HepG2 (cell line): Measurements from ENCODE around the gene DZANK1. TPM values are rescaled to one million over a fixed set of nuclear protein-coding genes. Genes with fewer than 3 reads are reported as not detected.

Source experiments
- ATAC-seq: fragments of 200-7000 bp; cut with Tn5 transposase; 3 replicates; pipeline ENCODE4 v1.9.1; 2020; ENCODE audit warnings: mild to moderate bottlenecking, moderate library complexity
- BruUV-seq: library from RNA; stranded (reverse); fragments of 400-500 nt; replicated peaks from 2 replicates; lab custom pipeline; 2021; lab: Mats Ljungman, UMichigan
- CTCF ChIA-PET: fragments of 300-600 bp; formaldehyde crosslinking; extraction: SDS; loops from one replicate; lab custom pipeline; 2021; ENCODE audit warnings: low total read pairs, inconsistent platforms, low intra/inter-chr PET ratio; lab: Yijun Ruan, JAX
- POLR2A ChIA-PET: fragments of 350-600 bp; sonication (Branson Sonifier 250); formaldehyde crosslinking; loops from one replicate; lab custom pipeline; 2020; ENCODE audit warnings: antibody characterized with exemption, inconsistent platforms; lab: Yijun Ruan, JAX
- DNase-seq: peaks from one replicate; pipeline ENCODE4 v3.0.0-alpha.2; 2015; ENCODE audit warnings: low spot score
- FAIRE-seq: peaks from 3 replicates; lab custom pipeline; 2011; peaks lifted over from hg19 to GRCh38; lab: Jason Lieb, UNC
- H2AFZ ChIP-seq: one replicate; pipeline ENCODE4 v1.6.1; 2011; ENCODE audit warnings: low read length, inconsistent platforms
- H3K27ac ChIP-seq: fragments of 300-600 bp; 3 replicates; pipeline ENCODE4 v1.8.0; 2011; ENCODE audit warnings: mixed run types, mild to moderate bottlenecking, mixed read lengths, low read length, inconsistent platforms; ENCODE audit not compliant: insufficient read depth; ENCODE audit errors: extremely low read length
- H3K27me3 ChIP-seq, 2 experiments: fragments of 200-600 bp in 1 of 2; 2 replicates in 1 of 2; 3 replicates in 1 of 2; pipeline versions ENCODE4 v1.6.0 to v1.8.0; 2011; ENCODE audit warnings: low read length in 2 of 2, mild to moderate bottlenecking in 2 of 2, moderate library complexity in 2 of 2, inconsistent platforms in 1 of 2; ENCODE audit not compliant: insufficient read depth in 2 of 2, control insufficient read depth in 1 of 2
- H3K36me3 ChIP-seq, 2 experiments: fragments of 200-600 bp in 1 of 2; replicated peaks in 1 of 2; 2 replicates in 1 of 2; 3 replicates in 1 of 2; pipeline versions ENCODE4 v1.5.1 to v1.8.0; 2011; ENCODE audit warnings: low read length in 2 of 2, inconsistent platforms in 1 of 2; ENCODE audit not compliant: insufficient read depth in 2 of 2, control insufficient read depth in 1 of 2
- H3K4me1 ChIP-seq: 2 replicates; pipeline ENCODE4 v1.5.1; 2012; ENCODE audit warnings: low read length, inconsistent platforms; ENCODE audit not compliant: insufficient read depth
- H3K4me2 ChIP-seq: 2 replicates; pipeline ENCODE4 v1.6.0; 2011; ENCODE audit warnings: low read depth, low read length, inconsistent platforms
- H3K4me3 ChIP-seq, 3 experiments: fragments of 200-600 bp in 1 of 3; sonication (generic), shearing (Covaris generic) in 1 of 3; replicated peaks in 1 of 3; 2 replicates each; pipeline ENCODE4 v1.5.1; 2011 to 2016; ENCODE audit warnings: low read length in 3 of 3, inconsistent platforms in 2 of 3, low read depth in 2 of 3, mild to moderate bottlenecking in 2 of 3, control low read depth in 1 of 3, mixed read lengths in 1 of 3; ENCODE audit not compliant: insufficient read depth in 1 of 3
- H3K79me2 ChIP-seq: one replicate; pipeline ENCODE4 v1.6.1; 2011; ENCODE audit warnings: low read length, inconsistent platforms; ENCODE audit not compliant: insufficient read depth
- H3K9ac ChIP-seq: 2 replicates; pipeline ENCODE4 v1.6.0; 2011; ENCODE audit warnings: mild to moderate bottlenecking, low read depth, low read length, inconsistent platforms; ENCODE audit not compliant: insufficient read depth
- H3K9me3 ChIP-seq: 2 replicates; pipeline ENCODE4 v1.5.1; 2012; ENCODE audit warnings: mild to moderate bottlenecking, low read length
- H4K20me1 ChIP-seq: 2 replicates; pipeline ENCODE4 v1.6.0; 2011; ENCODE audit warnings: inconsistent platforms, mild to moderate bottlenecking, low read length, moderate library complexity; ENCODE audit not compliant: insufficient read depth
- JUND ChIP-seq: sonication (generic); formaldehyde crosslinking; IDR thresholded peaks from 2 replicates; pipeline ENCODE4 v1.8.0; 2022; ENCODE audit warnings: mild to moderate bottlenecking, missing genetic modification reagents
- KDM4B ChIP-seq: sonication (generic); formaldehyde crosslinking; IDR thresholded peaks from 2 replicates; pipeline ENCODE4 v1.4.0; 2020; ENCODE audit warnings: missing genetic modification reagents
- NCOA2 ChIP-seq: sonication (generic); formaldehyde crosslinking; IDR thresholded peaks from 2 replicates; pipeline ENCODE4 v1.8.0; 2022; ENCODE audit warnings: inconsistent platforms
- ONECUT2 ChIP-seq: sonication (generic); formaldehyde crosslinking; IDR thresholded peaks from 2 replicates; pipeline ENCODE4 v1.4.0; 2020; ENCODE audit warnings: missing genetic modification reagents
- SCMH1 ChIP-seq: sonication (generic); formaldehyde crosslinking; IDR thresholded peaks from 2 replicates; pipeline ENCODE4 v1.9.0; 2021; ENCODE audit warnings: missing genetic modification reagents, mild to moderate bottlenecking, borderline replicate concordance
- SOX6 ChIP-seq, 2 experiments: fragments of 450-650 bp in 1 of 2; sonication (generic) in 1 of 2; formaldehyde crosslinking in 1 of 2; IDR thresholded peaks; 2 replicates each; pipeline versions ENCODE4 v1.4.0 to v1.6.1; 2017 to 2020; ENCODE audit warnings: antibody characterized with exemption in 1 of 2, mild to moderate bottlenecking in 1 of 2, missing genetic modification reagents in 1 of 2
- THAP11 ChIP-seq: IDR thresholded peaks from 2 replicates; pipeline ENCODE4 v1.6.1; 2016; ENCODE audit warnings: missing biosample characterization, missing genetic modification reagents
- ZNF10 ChIP-seq: sonication (generic); formaldehyde crosslinking; IDR thresholded peaks from 2 replicates; pipeline ENCODE4 v1.4.0; 2020; ENCODE audit warnings: mild to moderate bottlenecking, low read depth, missing genetic modification reagents, borderline replicate concordance
- ZNF431 ChIP-seq: sonication (generic); formaldehyde crosslinking; IDR thresholded peaks from 2 replicates; pipeline ENCODE4 v1.9.0; 2022; ENCODE audit warnings: missing genetic modification reagents, low read depth, mild to moderate bottlenecking, borderline replicate concordance
- WGBS: methylation state at CpG from one replicate; pipeline ENCODE4 v1.1.6; 2017; ENCODE audit warnings: low lambda C conversion rate; 5-methylcytosine and 5-hydroxymethylcytosine counted together
- in situ Hi-C: cut with HindIII; loops from 2 replicates; pipeline ENCODE4 v1.10.0; 2017; ENCODE audit warnings: low pct_unique_long_range_greater_than_20kb; ENCODE audit not compliant: extremely low pct_ligation_motif_present
- intact Hi-C: fragments of 100-400 bp; cut with micrococcal nuclease; formaldehyde crosslinking; loops from one replicate; pipeline ENCODE4 v1.10.0; 2022; ENCODE audit not compliant: unreplicated experiment
- polyA plus RNA-seq, 8 experiments: library from polyadenylated mRNA; depleted of rRNA in 3 of 8; stranded (reverse) in 7 of 8; unstranded in 1 of 8; fragments of >200 nt; fragmentation: Illumina TruSeq in 4 of 8; extraction: Trizol in 4 of 8; gene quantifications; 2 replicates each; pipeline versions ENCODE4 v1.2.1 to v1.2.3, GENCODE V29; 2011 to 2016; ENCODE audit warnings: low read depth in 4 of 8, missing spikeins in 1 of 8, mixed read lengths in 1 of 8; ENCODE audit not compliant: insufficient read depth in 1 of 8
- total RNA-seq, 5 experiments: library from RNA; depleted of rRNA; stranded (reverse); fragments of >200 nt; fragmentation: Illumina TruSeq; extraction: Trizol; gene quantifications; 2 replicates each; pipeline ENCODE4 v1.2.3, GENCODE V29; 2016; ENCODE audit warnings: low read depth in 1 of 5
- TF ChIP-seq, protein P1 (sequence below): sonication (generic); formaldehyde crosslinking; IDR thresholded peaks from 2 replicates; pipeline ENCODE4 v1.4.0; 2020; ENCODE audit warnings: mild to moderate bottlenecking, missing genetic modification reagents
- TF ChIP-seq, protein P2 (sequence below): sonication (generic); formaldehyde crosslinking; IDR thresholded peaks from 2 replicates; pipeline ENCODE4 v1.4.0; 2020; ENCODE audit warnings: missing genetic modification reagents
- TF ChIP-seq, protein P3 (sequence below): sonication (generic); formaldehyde crosslinking; IDR thresholded peaks from 2 replicates; pipeline ENCODE4 v1.8.1; 2023; ENCODE audit warnings: mild to moderate bottlenecking, inconsistent platforms, moderate library complexity, missing genetic modification reagents, borderline replicate concordance
- TF ChIP-seq, protein P4 (sequence below): IDR thresholded peaks from 2 replicates; pipeline ENCODE4 v1.6.1; 2016; ENCODE audit warnings: missing compliant biosample characterization, missing genetic modification reagents, borderline replicate concordance
- TF ChIP-seq, protein P5 (sequence below): sonication (generic); formaldehyde crosslinking; IDR thresholded peaks from 2 replicates; pipeline ENCODE4 v1.8.0; 2022; ENCODE audit warnings: missing genetic modification reagents, mild to moderate bottlenecking, inconsistent platforms, borderline replicate concordance
- TF ChIP-seq, protein P6 (sequence below): IDR thresholded peaks from 2 replicates; pipeline ENCODE4 v1.6.1; 2016; ENCODE audit warnings: mild to moderate bottlenecking

The DZANK1 gene
- total and polyA plus RNA-seq, 2 of the 13 experiments (the other 11 are each of a cell fraction or from before 2014, with no cell fraction given) = 1.6 to 3.2 TPM

DNA sequence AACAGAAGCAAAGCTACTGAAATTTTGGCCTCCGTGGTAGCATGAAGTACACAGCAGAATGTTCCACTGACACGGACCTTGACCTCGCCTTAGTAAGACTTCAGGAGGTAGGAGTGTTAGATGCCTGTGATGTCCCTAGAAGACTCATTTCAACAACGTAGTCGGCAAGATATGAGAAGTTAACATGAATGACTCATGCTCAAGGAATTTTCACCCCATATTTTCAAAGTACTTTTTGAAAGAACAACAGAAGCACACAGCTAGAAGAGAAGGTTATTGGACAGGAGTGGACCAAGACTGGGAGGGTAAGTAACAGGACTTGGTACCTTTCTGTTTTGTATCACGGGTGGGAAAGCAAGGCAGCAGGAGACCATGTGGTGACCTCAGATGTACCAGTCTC, 78.0 kb downstream of the DZANK1 start:
- Histone ChIP-seq H3K9me3 (no peaks in the 10 kb centered on the region), H2AFZ (no peak overlapping the region), H4K20me1 (no peaks in the 10 kb centered on the region), H3K4me1 (peaks cover 30% of the 10 kb centered on the region), H3K9ac (no peak overlapping the region), H3K4me3 (no peak overlapping the region), H3K27ac (peak overlapping the region; percentile 9), H3K27me3 (no peaks in the 10 kb centered on the region), H3K36me3 (no peaks in the 10 kb centered on the region), H3K4me2 (peak overlapping the region; percentile 26), H3K79me2 (no peaks in the 10 kb centered on the region)
- ATAC-seq (peak; percentile 89), DNase-seq (peak; percentile 95), FAIRE-seq (peak; percentile 93)
- in situ Hi-C loops = no loop called here
- no TSS peak for BruUV-seq
- 16% methylated on average over 6 of the region's 6 CpGs for WGBS
- CTCF ChIA-PET = no interaction called here
- intact Hi-C loops = loop anchor here (10.0 kb wide), 1 partner anchor 104 kb away; the partner anchor contains the start of gene ZNF133
- POLR2A ChIA-PET = interaction anchor here (0.8 to 2.8 kb wide), 8 partner anchors 16 to 251 kb away, joined by 3 to 30 read pairs (median 4); partner anchors contain the start of genes DZANK1, KAT14, PET117 and POLR3F
- TF ChIP-seq ZNF10 (CRISPR knock-in tag) (no peak), SOX6 (IDR thresholded peaks at IDR 0.05) (no peak), SOX6 (CRISPR knock-in tag; IDR thresholded peaks at IDR 0.05) (peak; percentile 60), ONECUT2 (no peak), KDM4B (CRISPR knock-in tag) (0 out of 2 replicates have a peak, but pooled peaks have one; percentile 23), SCMH1 (CRISPR knock-in tag) (no peak), JUND (CRISPR knock-in tag) (peak; percentile 96), NCOA2 (CRISPR knock-in tag) (peak; percentile 56), ZNF431 (CRISPR knock-in tag) (no peak), THAP11 (CRISPR knock-in tag) (peak; percentile 27; the same call in 1 of the 2 replicates)
- TF ChIP-seq, protein P1, sequence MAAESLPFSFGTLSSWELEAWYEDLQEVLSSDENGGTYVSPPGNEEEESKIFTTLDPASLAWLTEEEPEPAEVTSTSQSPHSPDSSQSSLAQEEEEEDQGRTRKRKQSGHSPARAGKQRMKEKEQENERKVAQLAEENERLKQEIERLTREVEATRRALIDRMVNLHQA (CRISPR knock-in tag) = no peak
- TF ChIP-seq, protein P2, sequence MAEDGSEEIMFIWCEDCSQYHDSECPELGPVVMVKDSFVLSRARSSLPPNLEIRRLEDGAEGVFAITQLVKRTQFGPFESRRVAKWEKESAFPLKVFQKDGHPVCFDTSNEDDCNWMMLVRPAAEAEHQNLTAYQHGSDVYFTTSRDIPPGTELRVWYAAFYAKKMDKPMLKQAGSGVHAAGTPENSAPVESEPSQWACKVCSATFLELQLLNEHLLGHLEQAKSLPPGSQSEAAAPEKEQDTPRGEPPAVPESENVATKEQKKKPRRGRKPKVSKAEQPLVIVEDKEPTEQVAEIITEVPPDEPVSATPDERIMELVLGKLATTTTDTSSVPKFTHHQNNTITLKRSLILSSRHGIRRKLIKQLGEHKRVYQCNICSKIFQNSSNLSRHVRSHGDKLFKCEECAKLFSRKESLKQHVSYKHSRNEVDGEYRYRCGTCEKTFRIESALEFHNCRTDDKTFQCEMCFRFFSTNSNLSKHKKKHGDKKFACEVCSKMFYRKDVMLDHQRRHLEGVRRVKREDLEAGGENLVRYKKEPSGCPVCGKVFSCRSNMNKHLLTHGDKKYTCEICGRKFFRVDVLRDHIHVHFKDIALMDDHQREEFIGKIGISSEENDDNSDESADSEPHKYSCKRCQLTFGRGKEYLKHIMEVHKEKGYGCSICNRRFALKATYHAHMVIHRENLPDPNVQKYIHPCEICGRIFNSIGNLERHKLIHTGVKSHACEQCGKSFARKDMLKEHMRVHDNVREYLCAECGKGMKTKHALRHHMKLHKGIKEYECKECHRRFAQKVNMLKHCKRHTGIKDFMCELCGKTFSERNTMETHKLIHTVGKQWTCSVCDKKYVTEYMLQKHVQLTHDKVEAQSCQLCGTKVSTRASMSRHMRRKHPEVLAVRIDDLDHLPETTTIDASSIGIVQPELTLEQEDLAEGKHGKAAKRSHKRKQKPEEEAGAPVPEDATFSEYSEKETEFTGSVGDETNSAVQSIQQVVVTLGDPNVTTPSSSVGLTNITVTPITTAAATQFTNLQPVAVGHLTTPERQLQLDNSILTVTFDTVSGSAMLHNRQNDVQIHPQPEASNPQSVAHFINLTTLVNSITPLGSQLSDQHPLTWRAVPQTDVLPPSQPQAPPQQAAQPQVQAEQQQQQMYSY (CRISPR knock-in tag) = no peak
- TF ChIP-seq, protein P3, sequence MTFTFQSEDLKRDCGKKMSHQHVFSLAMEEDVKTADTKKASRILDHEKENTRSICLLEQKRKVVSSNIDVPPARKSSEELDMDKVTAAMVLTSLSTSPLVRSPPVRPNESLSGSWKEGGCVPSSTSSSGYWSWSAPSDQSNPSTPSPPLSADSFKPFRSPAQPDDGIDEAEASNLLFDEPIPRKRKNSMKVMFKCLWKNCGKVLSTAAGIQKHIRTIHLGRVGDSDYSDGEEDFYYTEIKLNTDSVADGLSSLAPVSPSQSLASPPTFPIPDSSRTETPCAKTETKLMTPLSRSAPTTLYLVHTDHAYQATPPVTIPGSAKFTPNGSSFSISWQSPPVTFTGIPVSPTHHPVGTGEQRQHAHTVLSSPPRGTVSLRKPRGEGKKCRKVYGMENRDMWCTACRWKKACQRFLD (CRISPR knock-in tag) = no peak
- TF ChIP-seq, protein P4, sequence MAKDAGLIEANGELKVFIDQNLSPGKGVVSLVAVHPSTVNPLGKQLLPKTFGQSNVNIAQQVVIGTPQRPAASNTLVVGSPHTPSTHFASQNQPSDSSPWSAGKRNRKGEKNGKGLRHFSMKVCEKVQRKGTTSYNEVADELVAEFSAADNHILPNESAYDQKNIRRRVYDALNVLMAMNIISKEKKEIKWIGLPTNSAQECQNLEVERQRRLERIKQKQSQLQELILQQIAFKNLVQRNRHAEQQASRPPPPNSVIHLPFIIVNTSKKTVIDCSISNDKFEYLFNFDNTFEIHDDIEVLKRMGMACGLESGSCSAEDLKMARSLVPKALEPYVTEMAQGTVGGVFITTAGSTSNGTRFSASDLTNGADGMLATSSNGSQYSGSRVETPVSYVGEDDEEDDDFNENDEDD = no peak
- TF ChIP-seq, protein P5, sequence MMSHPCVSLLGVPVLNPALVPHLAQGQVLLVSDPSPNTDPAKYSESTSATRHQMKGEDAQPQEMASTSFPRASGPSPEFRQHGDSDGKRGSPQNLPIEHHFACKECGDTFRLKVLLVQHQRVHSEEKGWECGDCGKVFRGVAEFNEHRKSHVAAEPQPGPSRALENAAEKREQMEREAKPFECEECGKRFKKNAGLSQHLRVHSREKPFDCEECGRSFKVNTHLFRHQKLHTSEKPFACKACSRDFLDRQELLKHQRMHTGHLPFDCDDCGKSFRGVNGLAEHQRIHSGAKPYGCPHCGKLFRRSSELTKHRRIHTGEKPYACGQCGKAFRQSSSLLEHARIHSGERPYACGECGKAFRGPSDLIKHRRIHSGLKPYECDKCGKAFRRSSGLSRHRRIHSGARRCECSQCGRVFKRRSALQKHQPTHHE (CRISPR knock-in tag) = no peak
- TF ChIP-seq, protein P6, sequence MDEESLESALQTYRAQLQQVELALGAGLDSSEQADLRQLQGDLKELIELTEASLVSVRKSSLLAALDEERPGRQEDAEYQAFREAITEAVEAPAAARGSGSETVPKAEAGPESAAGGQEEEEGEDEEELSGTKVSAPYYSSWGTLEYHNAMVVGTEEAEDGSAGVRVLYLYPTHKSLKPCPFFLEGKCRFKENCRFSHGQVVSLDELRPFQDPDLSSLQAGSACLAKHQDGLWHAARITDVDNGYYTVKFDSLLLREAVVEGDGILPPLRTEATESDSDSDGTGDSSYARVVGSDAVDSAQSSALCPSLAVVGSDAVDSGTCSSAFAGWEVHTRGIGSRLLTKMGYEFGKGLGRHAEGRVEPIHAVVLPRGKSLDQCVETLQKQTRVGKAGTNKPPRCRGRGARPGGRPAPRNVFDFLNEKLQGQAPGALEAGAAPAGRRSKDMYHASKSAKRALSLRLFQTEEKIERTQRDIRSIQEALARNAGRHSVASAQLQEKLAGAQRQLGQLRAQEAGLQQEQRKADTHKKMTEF (CRISPR knock-in tag) = peak; percentile 65; the same call in 1 of the 2 replicates
